GM18867 (cell line): ENCODE results near the gene NOS1.
"Not testable (repeated sequence)": the region's sequence is repeated elsewhere in the genome, so short reads cannot be mapped to it uniquely, and the experiment has no call there.

ENCODE experiments used
- ATAC-seq: cut with Tn5 transposase; IDR thresholded peaks from one replicate; pipeline ENCODE4 v1.9.1; 2021; ENCODE audit warnings: mild to moderate bottlenecking, moderate library complexity; ENCODE audit not compliant: unreplicated experiment

NOS1 gene

DNA sequence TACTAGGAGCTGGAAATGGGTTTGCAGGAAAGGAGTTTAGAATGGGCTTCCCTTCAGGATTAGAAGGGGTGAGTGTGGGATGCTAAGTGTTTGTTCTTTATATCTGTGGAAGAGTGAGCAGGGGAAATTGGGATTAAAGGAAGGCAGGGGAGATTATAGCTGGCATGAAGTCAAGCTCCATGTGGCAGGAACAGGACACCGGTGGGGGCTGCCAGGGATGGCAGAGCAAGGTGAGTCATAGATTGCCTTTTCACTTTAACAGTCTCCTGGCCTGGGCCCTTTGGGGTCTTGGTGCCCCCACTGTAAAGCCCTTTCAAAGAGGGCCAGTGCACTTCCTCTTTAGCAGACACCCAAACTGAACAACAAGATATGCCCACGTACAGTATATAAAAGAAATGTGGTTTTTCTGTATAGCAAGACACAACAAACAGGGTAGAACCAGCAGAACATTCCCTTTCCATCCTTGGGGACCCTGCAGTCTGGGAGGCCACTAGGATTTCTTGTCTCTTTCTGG lies 148.1 kb downstream of the NOS1 start:
- no peak for ATAC-seq

DNA sequence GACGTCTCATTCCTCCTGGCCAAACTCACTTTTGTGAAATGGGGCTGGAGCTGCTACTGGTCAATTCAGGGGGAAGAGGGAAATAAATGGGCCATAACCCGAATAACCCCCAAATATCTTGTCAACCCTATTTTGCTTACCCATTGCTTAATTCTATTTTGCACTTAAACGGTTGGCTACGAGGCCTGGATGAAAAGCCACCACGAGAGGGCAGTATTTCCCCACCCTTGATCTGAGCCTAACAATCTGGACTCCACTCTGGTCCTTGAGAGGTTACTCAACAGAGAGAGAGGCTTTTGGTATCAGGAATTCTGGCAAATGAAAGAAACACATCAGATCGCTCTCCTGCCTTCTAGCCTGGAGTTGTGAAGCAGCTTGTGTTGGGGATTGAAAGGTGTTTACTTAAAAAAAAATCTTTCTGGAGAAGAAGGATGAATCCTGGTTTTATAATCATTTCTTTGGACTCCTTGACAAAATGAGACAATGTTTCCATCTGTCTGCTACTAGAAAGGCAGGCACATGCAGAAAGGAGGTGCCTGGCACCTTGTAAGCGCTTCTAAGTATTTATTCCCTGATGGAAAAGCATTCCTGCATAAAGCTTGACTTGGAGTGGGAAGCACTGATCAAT lies 148.7 kb downstream of the NOS1 start:
- ATAC-seq: peak; percentile 67

DNA sequence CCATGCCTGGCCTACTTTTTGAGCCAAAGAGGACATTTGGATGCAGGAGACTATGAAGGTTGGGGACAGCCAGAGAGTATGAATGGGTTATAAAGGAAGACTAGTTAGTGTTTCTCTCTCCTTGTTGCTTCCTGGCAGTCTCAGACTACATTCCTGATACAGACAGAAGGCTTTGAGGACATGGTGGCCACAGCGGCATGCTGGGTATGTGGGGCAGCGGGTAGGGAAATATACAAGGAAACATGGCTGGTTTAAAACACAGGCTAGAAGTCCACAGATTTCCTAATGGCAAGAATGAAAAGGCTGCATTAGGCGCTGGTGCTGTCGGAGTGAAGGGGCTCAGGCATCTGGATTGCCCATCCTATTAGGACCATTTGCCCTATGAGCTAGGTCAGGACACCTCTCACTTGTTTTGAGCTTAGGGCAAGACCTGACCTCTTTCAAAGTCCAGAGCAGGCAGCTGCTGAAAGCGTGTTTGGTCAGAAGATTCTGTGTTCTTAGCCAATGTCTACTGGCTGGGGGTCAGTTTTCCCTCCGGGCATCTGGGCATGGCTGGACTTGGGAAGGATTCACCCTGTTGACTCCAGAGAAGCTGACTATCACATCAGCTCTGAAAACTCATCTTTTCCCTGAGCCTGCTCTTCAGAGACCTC lies 151.0 kb downstream of the NOS1 start:
- no peak for ATAC-seq

DNA sequence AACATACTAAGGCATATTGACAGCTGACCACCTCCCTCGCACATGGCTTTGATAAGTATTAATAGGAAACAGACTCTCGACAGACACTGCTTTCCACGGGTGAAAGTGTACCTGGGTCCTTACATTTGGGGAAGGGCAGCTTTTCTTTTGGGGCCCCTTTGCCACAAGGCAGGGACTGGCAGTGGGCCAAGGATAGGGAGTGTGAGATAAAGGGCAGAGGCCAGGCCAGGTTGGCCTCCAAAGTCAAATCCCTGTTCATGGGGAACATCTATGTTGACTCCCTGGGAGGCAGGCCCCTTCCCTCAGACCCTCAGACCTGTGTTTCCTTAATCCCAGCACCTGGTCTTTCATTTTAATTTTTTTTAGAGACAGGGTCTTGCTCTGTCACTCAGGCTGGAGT lies 151.8 kb downstream of the NOS1 start:
- no peak for ATAC-seq

DNA sequence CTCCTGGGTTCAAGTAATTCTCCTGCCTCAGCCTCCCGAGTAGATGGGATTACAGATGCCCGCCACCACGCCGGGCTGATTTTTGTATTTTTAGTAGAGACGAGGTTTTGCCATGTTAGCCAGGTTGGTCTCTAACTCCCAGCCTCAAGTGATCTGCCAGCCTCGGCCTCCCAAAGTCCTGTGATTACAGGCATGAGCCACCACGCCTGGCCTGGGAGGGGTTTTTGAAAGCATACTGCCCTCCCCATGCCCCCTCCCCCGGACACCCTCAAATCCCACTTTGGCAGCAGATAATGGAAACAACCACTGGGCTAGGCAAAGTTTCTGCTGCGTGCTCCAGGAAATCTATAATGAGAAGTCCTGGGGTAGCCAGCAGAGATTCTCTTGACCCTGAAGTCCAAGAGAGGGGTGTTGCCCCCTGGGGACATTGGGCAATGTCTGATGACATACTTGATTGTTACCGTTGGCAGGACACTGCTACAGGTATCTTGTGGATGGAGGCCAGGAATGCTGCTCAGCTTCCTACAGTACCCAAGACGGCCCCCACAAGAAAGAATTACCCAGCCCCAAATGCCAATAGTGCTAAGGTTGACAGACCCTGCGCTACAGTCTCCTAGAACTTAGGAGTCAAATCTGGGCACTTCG lies 152.5 kb downstream of the NOS1 start:
- ATAC-seq: no peak

DNA sequence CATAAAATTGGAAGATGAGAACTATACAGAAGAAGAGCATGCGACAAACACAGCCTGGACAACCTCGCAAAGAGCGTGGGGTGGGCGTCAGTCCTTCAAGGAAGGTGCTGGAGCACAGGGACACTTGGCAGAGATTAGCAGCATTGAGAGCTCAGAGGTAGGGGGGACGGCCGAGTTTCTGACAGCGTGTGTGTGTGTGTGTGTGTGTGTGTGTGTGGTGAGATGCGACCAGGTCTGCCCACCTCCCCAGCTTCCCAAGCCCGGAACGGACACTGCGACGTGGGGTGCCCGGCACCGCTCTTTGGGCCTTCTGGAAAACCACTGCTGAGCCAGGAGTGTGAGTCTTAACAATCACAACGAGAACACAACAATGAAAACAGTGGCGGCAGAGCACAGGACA lies 153.2 kb downstream of the NOS1 start:
- ATAC-seq: no peak

DNA sequence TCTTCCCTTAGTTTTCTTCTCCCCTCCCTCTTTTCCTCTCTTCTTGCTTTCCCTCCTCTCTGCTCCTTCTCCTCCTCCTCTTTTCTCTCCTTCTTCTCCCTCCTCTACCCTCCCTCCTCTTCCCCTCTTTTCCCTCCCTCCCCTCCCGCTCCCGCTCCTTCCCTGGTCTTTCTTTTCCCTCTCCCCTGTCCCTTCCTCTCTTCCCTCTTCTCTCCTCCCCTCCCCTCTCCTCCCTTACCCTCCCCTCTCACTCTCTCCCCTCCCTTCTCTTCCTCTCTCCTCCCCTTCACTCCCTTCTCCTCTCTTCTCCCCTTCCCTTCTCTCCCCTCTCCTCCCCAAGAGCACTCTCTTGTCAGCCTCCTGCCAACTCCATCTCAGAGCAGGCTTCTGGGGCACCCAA lies 153.8 kb downstream of the NOS1 start:
- no peak for ATAC-seq

DNA sequence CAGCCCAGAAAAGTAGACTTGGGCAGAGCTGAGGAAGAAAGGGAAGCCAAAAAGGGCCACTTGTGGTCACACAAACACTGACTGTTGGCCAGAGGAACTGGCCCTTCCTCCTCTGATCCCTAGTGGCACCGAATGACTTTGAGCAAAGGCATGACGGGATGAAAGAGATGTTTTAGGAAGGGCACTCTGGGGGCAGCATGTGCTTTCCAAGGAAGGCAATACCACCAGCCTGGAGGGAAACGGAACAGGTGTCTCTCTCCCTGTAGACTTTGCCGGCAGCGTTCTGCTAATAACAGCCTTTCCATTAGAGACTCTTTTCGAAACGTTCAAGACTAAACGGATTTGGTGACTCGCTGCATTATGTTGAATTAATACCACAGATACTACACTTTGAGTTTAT lies 158.9 kb downstream of the NOS1 start:
- no peak for ATAC-seq

DNA sequence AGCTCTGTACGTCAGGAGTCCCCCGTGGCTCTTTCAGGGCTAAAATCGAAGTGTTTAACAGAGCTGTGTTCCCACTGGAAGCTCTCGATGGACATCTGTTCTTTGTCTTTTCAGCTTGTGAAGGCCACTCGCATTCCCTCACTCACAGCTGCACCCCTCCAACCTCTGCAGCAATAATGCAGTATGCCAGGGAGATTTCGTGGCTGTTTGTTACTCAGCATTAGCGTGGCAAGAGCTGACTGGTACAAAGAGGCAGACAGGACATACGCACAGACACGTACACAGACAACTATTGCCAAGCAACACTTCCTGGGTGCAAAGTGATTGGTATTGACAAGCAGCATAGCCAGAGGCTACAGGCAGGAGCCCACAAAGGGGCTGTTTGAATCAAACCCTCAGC lies 159.4 kb downstream of the NOS1 start:
- no peak for ATAC-seq

DNA sequence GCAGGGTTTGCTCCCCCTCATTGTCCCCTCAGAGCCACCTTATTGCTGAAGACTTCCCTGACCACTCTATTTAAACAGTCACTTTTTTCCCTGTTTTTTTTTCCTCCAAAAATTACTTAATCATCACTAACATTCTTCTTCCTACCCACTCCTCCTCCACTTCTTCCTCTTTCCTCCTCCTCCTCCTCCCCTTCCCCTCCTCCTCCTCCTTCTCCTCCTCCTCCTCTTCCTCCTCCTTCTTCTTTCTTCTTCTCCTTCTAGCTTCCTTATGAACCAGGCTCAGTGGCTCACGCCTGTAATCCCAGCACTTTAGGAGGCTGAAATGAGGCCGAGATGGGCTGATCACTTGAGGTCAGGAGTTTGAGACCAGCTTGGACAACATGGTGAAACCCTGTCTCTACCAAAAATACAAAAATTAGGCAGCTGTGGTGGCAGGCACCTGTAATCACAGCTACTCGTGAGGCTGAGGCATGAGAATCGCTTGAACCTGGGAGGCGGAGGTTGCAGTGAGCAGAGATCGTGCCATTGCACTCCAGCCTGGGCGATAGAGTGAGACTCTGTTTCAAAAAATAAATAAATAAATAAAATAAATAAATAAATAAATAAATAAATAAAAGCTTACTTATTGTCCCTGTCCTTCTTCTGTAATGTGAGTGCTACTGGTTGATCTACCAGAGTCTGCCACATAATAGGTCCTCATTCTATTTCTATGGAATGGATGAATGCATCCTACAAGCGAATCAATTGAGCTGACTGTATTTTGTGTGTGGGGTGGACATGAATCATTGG lies 161.3 kb downstream of the NOS1 start:
- not testable (repeated sequence) for ATAC-seq

DNA sequence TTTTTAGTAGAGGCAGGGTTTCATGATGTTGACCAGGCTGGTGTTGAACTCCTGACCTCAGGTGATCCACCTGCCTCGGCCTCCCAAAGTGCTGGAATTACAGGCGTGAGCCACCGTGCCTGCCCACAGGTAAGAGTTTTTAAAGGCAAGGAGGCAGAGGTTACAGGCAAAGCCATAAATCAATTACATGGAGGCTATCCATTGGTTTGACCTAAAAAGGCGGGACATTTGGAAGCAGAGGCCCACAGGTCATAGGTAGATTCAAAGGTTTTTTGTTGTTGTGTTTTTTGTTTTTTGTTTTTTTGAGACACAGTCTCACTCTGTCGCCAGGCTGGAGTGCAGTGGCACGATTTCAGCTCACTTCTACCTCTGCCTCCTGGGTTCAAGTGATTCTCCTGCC lies 165.1 kb downstream of the NOS1 start:
- ATAC-seq: not testable (repeated sequence)

DNA sequence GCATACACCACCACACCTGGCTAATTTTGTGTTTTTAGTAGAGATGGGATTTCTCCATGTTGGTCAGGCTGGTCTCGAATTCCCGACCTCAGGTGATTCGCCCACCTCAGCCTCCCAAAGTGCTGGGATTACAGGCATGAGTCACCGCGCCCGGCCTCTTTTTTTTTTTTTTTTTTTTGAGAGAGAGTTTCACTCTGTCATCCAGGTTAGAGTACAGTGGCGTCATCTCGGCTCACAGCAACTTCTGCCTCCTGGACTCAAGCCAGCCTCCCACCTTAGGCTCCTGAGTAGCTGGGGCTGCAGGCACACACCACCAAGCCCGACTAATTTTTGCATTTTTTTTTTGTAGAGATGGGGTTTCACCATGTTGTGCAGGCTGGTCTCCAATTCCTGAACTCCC lies 166.4 kb downstream of the NOS1 start:
- ATAC-seq: not testable (repeated sequence)

DNA sequence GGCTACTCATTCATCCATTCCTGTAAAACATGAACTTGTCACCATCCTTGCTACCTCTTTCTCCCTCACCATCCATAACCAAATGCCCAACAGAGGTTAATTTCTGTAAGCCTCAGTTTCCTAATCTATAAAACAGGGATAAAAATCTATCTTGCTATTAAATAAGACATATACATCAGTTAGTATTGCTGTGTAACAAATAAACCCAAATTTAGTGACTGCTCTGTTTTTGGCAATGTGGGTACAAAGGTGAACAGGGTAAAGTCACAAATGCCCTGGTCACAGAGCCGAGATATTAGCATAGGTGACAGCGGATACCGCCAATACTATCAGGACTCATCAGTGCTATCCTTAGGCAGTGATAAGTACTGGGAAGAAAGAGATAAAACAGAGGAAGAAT lies 167.5 kb downstream of the NOS1 start:
- ATAC-seq: no peak

DNA sequence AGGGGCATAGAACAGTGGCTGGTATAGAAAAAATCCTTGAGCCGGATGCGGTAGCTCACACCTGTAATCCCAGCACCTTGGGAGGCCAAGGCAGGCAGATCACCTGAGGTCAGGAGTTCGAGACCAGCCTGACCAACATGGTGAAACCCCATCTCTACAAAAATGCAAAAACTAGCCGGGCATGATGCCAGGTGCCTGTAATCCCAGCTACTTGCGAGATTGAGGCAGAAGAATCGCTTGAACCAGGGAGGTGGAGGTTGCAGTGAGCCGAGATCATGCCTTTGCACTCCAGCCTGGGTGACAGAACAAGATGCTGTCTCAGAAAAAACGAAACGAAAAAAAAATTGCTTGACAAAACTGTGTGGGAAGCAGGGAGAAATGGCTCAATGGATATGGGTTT lies 168.8 kb downstream of the NOS1 start:
- ATAC-seq: not testable (repeated sequence)

DNA sequence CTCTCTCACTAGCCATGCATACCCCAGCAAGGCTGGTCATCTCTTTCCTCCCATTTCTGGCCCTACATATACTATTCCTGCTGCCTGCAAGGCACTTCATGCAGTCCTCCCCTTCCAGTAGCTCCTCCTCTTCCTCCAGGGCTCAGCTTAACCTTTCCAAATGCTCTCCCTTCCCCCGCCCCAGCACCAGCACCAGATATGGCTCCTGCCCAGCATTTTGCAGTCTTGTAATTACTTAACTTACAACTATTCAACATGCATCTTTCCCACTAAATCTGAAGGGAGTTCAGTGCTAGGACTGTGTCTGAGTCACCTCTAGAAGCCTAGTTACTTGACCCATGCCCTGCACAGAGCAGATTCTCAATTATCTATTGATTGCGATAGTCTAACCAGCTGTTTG lies 169.4 kb downstream of the NOS1 start:
- ATAC-seq: no peak

DNA sequence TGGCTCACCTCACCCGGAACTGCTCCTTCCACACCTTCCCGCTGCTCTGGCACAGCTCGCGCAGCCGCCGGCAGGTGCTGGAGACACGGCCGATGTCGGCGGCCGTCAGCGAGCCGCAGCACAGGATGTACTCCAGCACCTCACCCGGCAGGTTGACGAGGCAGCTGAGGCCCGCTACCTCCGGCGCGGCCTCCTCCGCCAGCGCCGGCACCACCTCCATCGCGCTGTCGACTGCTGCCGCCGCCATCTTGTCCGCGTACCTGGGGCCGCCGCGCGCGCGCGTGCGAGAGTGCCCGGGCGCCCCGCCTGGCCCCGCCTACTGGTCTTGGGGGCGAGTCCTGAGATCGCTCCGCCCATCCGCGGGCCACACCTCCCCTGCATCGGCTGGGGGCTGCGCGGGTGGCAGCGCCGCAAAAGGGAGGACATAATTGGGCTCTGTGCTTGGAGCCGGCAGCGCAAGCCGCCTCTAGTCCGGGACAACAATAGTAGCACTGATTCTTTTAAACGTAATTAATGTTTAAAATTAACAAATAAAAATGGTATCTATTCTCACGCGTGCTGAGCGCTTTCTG lies 171.1 kb downstream of the NOS1 start, which contains the start of gene FBXO21:
FBXO21 (minus strand) TSS at position 261 of the 572 bp plus-strand sequence; CDS start at position 247, 14 bp downstream.
- ATAC-seq: peak; percentile 92

DNA sequence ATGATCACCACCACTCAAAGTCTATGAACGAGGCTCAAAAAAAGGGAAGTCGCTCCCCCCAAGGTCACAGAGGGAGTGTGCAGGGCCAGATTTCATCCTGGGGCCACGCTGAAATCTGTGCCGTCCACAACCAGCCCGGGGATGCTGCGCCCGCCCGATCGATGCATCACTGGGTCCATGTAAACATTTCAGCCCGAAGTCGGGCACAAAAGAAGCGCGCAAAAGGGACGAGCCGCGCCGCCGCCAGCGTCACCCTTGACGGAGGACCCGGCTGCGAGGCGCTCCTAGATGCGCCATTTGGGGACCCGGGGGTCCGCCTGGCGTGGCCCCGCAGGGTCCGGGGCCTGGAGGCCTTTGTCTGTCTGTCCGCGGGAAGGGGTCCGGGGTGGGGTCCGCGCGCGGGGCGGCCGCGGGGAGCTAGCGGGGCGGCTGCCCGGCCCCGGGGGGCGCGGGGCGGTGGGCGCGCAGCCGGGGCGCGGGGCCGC lies 171.7 kb downstream of the NOS1 start:
- ATAC-seq: peak; percentile 34

DNA sequence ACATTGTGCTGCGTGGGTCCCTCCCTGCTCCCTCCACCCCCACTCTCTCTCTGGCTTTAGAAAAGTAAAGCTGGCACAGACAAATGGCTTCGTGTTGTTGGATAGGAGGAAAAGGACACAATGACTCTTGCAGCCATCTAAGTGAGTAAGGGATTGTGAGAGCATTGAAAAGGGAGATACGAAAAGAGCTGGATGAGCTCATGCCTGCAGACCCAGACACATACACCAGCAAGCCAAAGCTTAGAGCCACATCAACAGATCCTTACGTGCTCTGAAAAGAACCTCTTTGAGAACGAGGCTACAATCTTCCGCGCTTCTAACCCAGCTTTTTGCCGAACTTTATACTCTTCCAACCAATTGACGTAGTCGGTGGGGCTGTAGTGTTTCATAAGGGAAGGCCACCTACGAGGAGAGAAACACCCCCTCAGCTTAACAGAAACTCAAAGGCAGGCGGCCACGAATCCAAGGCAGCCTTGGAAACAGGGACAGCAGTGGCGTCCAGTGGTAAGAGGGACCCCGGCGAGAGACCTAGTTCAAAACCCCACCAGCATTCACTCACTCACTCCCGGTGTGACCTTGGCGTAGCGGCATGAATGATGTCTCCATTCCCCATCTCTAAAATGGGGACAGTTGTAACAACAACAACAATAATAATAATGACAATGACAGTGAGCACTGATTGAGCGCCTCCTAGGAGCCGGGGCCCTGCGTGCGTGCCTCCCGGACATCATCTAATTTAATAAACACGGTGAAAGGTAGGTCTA lies 172.3 kb downstream of the NOS1 start:
- ATAC-seq: no peak

DNA sequence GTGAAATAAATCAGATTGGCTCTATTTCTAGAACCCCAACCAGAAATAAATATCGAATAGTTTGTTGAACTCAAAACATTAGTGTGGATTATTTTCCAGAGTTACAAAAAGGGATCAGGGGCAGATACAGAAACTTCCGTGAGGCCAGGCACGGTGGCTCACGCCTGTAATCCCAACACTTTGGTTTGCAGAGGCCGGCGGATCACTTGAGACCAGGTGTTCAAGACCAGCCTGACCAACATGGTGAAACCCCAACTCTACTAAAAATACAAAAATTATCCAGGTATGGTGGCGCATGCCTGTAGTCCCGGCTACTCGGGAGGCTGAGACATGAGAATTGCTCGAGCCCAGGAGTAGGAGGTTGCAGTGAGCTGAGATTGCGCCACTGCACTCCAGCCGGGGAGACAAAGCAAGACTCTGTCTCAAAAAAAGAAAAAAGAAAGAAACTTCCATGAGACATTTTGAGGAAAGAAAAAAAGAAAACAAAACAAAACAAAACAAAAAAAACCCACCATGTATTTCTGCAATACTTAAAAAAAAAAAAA lies 173.2 kb downstream of the NOS1 start:
- no peak for ATAC-seq

DNA sequence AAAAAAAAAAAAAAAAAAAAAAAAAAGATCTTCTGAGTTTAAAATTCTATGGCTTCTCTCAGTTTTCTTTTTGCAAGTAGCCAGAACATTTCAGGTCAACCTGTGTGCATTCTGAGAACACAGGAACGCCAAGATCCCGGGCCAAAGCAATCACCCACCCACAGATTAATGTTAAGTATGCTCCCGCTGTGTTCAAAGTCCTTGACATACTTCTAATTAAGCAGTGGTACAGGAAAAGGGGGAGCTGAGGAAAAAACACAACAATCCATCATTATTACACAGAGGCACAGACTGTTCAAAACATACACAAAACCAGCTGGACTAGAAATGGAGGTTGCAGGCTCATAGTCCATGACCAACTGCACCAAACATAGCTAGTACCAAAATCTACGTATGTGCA lies 174.0 kb downstream of the NOS1 start:
- no peak for ATAC-seq
